GM13977 (cell line): ENCODE data around the gene GPR18.
"Not testable (repeated sequence)": the region's sequence is repeated elsewhere in the genome, so short reads cannot be mapped to it uniquely, and the experiment has no call there.

Source experiments
- DNase-seq: peaks from one replicate; pipeline ENCODE4 v3.0.0; 2012; ENCODE audit warnings: low spot score
- in situ Hi-C: fragments of 300-500 bp; cut with MboI; formaldehyde crosslinking; loops from one replicate; pipeline ENCODE4 v1.12.0; 2022; ENCODE audit warnings: low sequenced_read_pairs, low pct_unique_long_range_greater_than_20kb, mixed read lengths, inconsistent platforms; ENCODE audit not compliant: unreplicated experiment
- TF ChIP-seq, protein P1 (sequence below): IDR thresholded peaks from 2 replicates; pipeline ENCODE4 v1.5.1; 2012; ENCODE audit warnings: mild to moderate bottlenecking, control low read depth; ENCODE audit not compliant: insufficient read depth; ENCODE audit errors: extremely low read depth, missing control alignments

GPR18 gene

DNA sequence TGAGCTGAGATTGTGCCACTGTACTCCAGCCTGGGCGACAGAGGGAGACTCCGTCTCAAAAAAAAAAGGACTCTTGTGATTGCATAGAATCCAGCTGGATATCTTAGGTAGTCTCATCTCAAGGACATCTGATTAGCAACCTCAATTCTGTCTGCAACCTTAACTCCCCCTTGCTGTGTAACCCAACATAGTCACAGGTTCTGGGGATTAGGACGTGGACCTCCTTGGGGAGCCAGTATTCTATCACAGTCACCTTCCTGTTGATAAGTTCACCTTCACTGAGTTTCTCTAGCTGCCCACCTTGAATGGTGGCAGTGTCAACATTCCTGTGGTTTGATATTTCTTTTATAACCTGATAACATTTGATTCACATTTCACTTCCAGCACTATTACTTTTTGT, 27.2 kb downstream of the GPR18 start:
- in situ Hi-C loops = no loop called here
- TF ChIP-seq, protein P1, sequence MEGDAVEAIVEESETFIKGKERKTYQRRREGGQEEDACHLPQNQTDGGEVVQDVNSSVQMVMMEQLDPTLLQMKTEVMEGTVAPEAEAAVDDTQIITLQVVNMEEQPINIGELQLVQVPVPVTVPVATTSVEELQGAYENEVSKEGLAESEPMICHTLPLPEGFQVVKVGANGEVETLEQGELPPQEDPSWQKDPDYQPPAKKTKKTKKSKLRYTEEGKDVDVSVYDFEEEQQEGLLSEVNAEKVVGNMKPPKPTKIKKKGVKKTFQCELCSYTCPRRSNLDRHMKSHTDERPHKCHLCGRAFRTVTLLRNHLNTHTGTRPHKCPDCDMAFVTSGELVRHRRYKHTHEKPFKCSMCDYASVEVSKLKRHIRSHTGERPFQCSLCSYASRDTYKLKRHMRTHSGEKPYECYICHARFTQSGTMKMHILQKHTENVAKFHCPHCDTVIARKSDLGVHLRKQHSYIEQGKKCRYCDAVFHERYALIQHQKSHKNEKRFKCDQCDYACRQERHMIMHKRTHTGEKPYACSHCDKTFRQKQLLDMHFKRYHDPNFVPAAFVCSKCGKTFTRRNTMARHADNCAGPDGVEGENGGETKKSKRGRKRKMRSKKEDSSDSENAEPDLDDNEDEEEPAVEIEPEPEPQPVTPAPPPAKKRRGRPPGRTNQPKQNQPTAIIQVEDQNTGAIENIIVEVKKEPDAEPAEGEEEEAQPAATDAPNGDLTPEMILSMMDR = no peak
- DNase-seq = no peak

DNA sequence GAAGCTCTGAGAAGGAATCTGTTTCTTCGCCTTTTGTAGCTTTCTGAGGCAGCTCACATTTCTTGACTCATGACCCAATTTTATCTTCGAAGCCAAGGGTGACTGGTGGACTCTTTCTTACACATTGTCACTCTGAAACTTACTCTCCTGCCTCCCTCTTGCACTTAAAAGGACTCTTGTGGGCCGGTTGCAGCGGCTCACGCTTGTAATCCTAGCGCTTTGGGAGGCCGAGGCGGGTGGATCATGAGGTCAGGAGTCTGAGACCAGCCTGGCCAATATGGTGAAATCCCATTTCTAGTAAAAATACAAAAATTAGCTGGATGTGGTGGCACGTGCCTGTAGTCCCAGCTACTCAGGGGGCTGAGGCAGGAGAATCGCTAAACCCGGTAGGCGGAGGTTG, 27.6 kb downstream of the GPR18 start:
- DNase-seq, in situ Hi-C loops: not testable (repeated sequence)

DNA sequence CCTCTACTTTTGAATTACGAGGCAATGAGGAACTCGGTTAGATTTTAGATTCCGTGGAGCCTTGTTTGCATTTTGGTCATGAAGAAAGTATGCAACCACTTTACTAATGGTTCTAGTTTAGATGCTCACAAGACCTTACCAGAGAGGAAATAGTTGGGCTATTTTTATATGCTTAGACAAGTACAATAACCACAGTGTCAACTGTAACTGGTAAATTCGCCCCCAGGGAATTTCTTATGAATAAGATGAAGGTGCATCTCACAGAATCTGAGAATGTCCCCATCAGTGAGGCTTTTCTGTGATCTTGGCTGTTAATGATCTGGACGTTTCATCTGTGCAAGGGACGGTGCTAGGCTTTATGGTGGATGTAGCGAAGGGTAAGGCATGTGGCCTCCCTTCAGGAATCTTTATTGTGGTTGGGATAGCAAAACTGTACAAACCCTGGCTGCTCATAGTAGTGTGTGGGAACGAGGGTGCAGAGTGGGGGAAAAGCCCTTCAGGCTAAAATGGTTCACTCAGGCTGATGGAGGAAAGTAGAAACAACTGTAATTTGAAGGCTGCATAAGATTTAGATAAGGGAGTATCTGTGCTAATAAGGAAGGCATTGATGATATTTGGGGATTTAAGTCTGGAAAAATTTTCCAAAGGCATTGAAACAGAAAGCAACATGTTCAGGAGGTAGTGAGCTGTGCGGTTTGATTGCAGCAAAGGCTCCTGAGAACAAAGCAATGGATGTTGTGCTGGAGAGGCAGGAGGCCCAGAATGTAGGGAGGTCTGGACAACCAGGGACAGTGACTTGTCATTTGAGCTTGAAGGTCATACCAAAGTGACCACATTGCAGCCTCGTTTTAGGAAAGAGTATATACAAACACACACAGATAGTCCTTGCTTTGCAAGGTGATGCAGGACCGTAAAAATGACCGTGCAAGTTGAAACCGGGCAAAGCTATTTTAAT, 29.2 kb downstream of the GPR18 start:
- in situ Hi-C loops = no loop called here
- TF ChIP-seq, protein P1 = no peak
- peak; percentile 68 for DNase-seq

DNA sequence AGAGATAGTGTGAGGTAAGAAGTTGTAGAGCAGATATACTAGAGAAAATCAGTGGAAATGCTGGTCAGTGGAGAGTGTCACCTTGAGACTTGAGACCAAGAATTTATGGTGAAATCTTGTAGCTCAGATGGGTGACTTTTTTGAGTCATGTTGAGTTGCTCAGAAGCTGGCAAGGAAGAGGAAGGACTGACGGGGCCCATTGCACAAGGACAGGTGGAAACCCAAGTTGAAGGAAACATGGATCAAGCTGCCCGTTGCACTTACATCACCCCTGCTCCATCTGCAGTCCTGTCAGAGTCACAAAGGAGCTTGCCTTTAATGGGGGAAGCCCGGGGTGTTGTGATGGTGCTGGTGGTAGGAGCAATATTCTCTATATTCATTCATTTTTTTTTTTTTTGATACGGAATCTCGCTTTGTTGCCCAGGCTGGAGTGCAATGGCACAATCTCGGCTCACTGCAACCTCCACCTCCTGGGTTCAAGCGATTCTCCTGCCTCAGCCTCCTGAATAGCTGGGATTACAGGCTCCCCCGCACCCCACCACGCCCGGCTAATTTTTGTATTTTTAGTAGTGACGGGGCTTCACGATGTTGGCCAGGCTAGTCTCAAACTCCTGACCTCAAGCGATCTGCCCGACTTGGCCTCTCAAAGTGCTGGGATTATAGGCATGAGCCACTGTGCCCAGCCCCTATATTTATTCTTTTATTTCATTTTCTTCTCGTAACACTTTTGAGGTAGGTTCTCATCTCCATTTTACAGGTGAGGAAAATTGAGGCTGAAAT, 30.1 kb downstream of the GPR18 start:
- TF ChIP-seq, protein P1 = no peak
- no peak for DNase-seq
- in situ Hi-C loops = no loop called here

DNA sequence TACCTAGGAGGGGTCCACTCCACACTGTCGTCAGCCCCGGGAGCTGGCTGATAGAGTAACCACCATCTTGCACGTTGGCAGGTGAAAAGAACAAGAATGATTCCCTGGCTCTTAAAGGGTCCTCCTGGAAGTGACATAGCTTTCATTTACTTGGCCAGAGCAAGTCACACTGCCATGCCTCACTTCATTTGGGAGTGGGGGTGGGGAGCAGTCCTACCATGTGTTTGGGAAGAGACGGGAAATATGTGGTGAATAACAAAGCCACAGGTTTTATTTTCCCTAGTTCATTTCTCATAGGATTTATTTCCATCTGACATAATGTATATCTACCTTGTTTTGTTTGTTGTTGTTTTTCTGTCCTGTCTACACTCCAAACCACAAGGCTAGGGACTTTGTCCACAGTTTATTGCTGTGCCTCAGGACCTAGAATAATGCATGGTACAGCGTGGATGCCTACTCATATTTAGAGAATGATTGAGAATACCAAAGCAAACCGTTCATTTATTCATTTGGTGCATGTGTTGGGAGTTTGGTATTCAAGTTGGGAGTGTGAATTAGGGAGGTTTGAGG, 30.8 kb downstream of the GPR18 start:
- TF ChIP-seq, protein P1 = no peak
- DNase-seq = no peak
- in situ Hi-C loops = no loop called here

DNA sequence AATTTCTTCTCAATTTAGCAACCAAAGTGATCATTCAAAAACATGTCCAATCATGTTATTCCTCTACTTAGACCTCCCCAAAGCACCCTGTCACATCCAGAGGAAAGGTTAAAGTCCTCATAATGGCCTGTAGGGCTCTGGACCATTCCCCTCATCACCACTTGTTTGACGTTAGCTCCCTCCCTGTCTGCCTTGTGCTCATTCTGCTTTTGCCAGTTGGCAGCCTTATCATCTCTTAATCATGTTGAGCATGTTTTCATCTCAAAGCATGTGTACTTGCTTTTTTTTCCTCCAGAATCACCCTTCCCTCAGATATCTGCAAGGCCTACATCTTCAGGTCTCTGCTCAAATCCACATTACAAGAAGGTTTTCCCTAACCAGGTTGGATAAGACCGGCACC, 31.7 kb downstream of the GPR18 start:
- in situ Hi-C loops = no loop called here
- DNase-seq = no peak
- TF ChIP-seq, protein P1 = no peak
